ENCODE data around the gene PHEX.

PHEX gene

GRCh38 chrX:22037911-22038537 lies 5.9 kb downstream of the PHEX start:
- DNase-seq (ENCODE audit: insufficient read length, low spot score) (no peak), FAIRE-seq (no peak)
- no peak for TF ChIP-seq CTCF (IDR thresholded peaks at IDR 0.05; ENCODE audit: insufficient read depth, missing control alignments)

GRCh38 chrX:22039541-22039940 lies 7.4 kb downstream of the PHEX start:
- TF ChIP-seq CTCF (IDR thresholded peaks at IDR 0.05; ENCODE audit: insufficient read depth, missing control alignments): no peak
- DNase-seq (ENCODE audit: insufficient read length, low spot score) (no peak), FAIRE-seq (no peak)

- TF ChIP-seq CTCF (IDR thresholded peaks at IDR 0.05; ENCODE audit: insufficient read depth, missing control alignments): no peak
- FAIRE-seq (no peak), DNase-seq (ENCODE audit: insufficient read length, low spot score) (no peak)
Measured at GRCh38 chrX:22040184-22040583, 8.1 kb downstream of the PHEX start.

- no peak for DNase-seq (ENCODE audit: insufficient read length, low spot score)
- TF ChIP-seq CTCF (IDR thresholded peaks at IDR 0.05; ENCODE audit: insufficient read depth, missing control alignments): no peak
- no peak for FAIRE-seq
Measured at GRCh38 chrX:22041907-22042530, 9.9 kb downstream of the PHEX start.

- FAIRE-seq: no peak
- DNase-seq (ENCODE audit: insufficient read length, low spot score): no peak
- no peak for TF ChIP-seq CTCF (IDR thresholded peaks at IDR 0.05; ENCODE audit: insufficient read depth, missing control alignments)
Measured at GRCh38 chrX:22043872-22044271, 11.7 kb downstream of the PHEX start.

- no peak for FAIRE-seq
- TF ChIP-seq CTCF (IDR thresholded peaks at IDR 0.05; ENCODE audit: insufficient read depth, missing control alignments): no peak
- DNase-seq (ENCODE audit: insufficient read length, low spot score): no peak
Measured at GRCh38 chrX:22047468-22047867, 15.3 kb downstream of the PHEX start.

GRCh38 chrX:22053481-22053880 lies 21.4 kb downstream of the PHEX start:
- no peak for TF ChIP-seq CTCF (IDR thresholded peaks at IDR 0.05; ENCODE audit: insufficient read depth, missing control alignments)
- FAIRE-seq (no peak), DNase-seq (ENCODE audit: insufficient read length, low spot score) (no peak)
